Neural progenitor cell (in vitro differentiated cells): ENCODE data around the gene MSANTD1. TPM values are rescaled to one million over a fixed set of nuclear protein-coding genes. Genes with fewer than 3 reads are reported as not detected.
A peak's percentile ranks its signal among the peaks of the same experiment; 100 is the strongest.

ENCODE experiments used
- DNase-seq: peaks from one replicate; pipeline ENCODE4 v3.0.0-alpha.2; 2016; ENCODE audit warnings: low spot score
- H2AFZ ChIP-seq: fragments of 200-600 bp; sonication (generic); replicated peaks from 2 replicates; pipeline ENCODE4 v1.6.1; 2016; ENCODE audit warnings: antibody characterized with exemption
- H3F3A ChIP-seq: fragments of 200-600 bp; sonication (generic); 2 replicates; pipeline ENCODE4 v1.6.1; 2016; ENCODE audit warnings: antibody characterized with exemption, low read depth
- H3K27ac ChIP-seq: fragments of 200-600 bp; sonication (generic); 2 replicates; pipeline ENCODE4 v1.5.1; 2016; ENCODE audit warnings: mild to moderate bottlenecking
- H3K27me3 ChIP-seq: fragments of 200-600 bp; sonication (generic); 2 replicates; pipeline ENCODE4 v1.6.1; 2016; ENCODE audit warnings: mild to moderate bottlenecking, moderate library complexity
- H3K36me3 ChIP-seq: fragments of 200-600 bp; sonication (generic); 2 replicates; pipeline ENCODE4 v1.5.1; 2016
- H3K4me1 ChIP-seq: fragments of 200-600 bp; sonication (generic); 2 replicates; pipeline ENCODE4 v1.6.1; 2016; ENCODE audit warnings: mixed run types
- H3K4me2 ChIP-seq: fragments of 200-600 bp; sonication (generic); 2 replicates; pipeline ENCODE4 v1.6.1; 2016
- H3K4me3 ChIP-seq: fragments of 200-600 bp; sonication (generic); 2 replicates; pipeline ENCODE4 v1.5.1; 2016
- H3K79me2 ChIP-seq: fragments of 200-600 bp; sonication (generic); 2 replicates; pipeline ENCODE4 v1.6.1; 2016; ENCODE audit warnings: low read depth
- H3K9ac ChIP-seq: fragments of 200-600 bp; sonication (generic); 2 replicates; pipeline ENCODE4 v1.6.1; 2016
- H3K9me3 ChIP-seq: fragments of 200-600 bp; sonication (generic); 2 replicates; pipeline ENCODE4 v1.5.1; 2016; ENCODE audit warnings: low read depth
- H4K20me1 ChIP-seq: fragments of 200-600 bp; sonication (generic); 2 replicates; pipeline ENCODE4 v1.6.1; 2016; ENCODE audit warnings: low read depth
- H3K27ac Mint-ChIP-seq: 3 replicates; pipeline ENCODE4 v1.8.0; 2021; ENCODE audit warnings: mixed read lengths
- H3K27me3 Mint-ChIP-seq: 2 replicates; pipeline ENCODE4 v1.8.0; 2022; ENCODE audit warnings: low read depth, mild to moderate bottlenecking, inconsistent platforms, moderate library complexity, mixed read lengths; ENCODE audit not compliant: insufficient read depth
- H3K36me3 Mint-ChIP-seq: 3 replicates; pipeline ENCODE4 v1.8.0; 2021; ENCODE audit warnings: mixed read lengths
- H3K4me1 Mint-ChIP-seq: 3 replicates; pipeline ENCODE4 v1.8.0; 2021; ENCODE audit warnings: mixed read lengths
- H3K4me3 Mint-ChIP-seq: 3 replicates; pipeline ENCODE4 v1.8.0; 2021; ENCODE audit warnings: mild to moderate bottlenecking, moderate library complexity, mixed read lengths
- H3K9me3 Mint-ChIP-seq: 3 replicates; pipeline ENCODE4 v1.8.0; 2020; ENCODE audit warnings: mixed read lengths
- CTCF ChIP-seq: fragments of 200-600 bp; sonication (generic); IDR thresholded peaks from 2 replicates; pipeline ENCODE4 v1.5.1; 2017; ENCODE audit warnings: antibody characterized with exemption, mild to moderate bottlenecking
- EZH2 ChIP-seq: fragments of 200-600 bp; sonication (generic); IDR thresholded peaks from 2 replicates; pipeline ENCODE4 v1.6.1; 2017; ENCODE audit warnings: antibody characterized with exemption, mild to moderate bottlenecking, moderate library complexity
- EZH2phosphoT487 ChIP-seq: fragments of 200-600 bp; sonication (generic); IDR thresholded peaks from 2 replicates; pipeline ENCODE4 v1.6.1; 2017; ENCODE audit warnings: antibody characterized with exemption
- total RNA-seq: library from RNA; depleted of rRNA; stranded (reverse); fragments of >200 nt; gene quantifications from 2 replicates; pipeline ENCODE4 v1.2.3, GENCODE V29; 2015; ENCODE audit warnings: low replicate concordance

Gene MSANTD1
- 0.17 and 0.25 TPM in 2 replicates for total RNA-seq

GRCh38 chr4:3248811-3249661, at the start of gene MSANTD1:
MSANTD1 (plus strand) TSS chr4:3249159; CDS start chr4:3249223, 64 bp downstream.
- H3K4me3 Mint-ChIP-seq = no peak within 1 kb of the TSS
- TF ChIP-seq CTCF = no peak
- TF ChIP-seq EZH2phosphoT487 = no peak
- TF ChIP-seq EZH2 = no peak

GRCh38 chr4:3199653-3200422, 49.1 kb upstream of the MSANTD1 start:
- Mint-ChIP-seq H3K36me3 (peaks cover 9% of the 10 kb centered on the region), H3K27ac (no peak overlapping the region)
- no peak overlapping the region for H2AFZ ChIP-seq

More at GRCh38 chr4:3248811-3249661, at the start of gene MSANTD1:
- H3K27me3 ChIP-seq = no peaks in the 10 kb centered on the region
- no peak within 1 kb of the TSS for H3K4me2 ChIP-seq
- no peak within 1 kb of the TSS for H3K9ac ChIP-seq
- H3K27ac ChIP-seq = no peak within 1 kb of the TSS
- no peaks in the 10 kb centered on the region for H4K20me1 ChIP-seq
- no peaks in the 10 kb centered on the region for H3F3A ChIP-seq
- Mint-ChIP-seq H3K4me1 (peaks cover 5% of the 10 kb centered on the region), H3K9me3 (no peaks in the 10 kb centered on the region), H3K27me3 (no peaks in the 10 kb centered on the region), H3K36me3 (no peaks in the 10 kb centered on the region), H3K27ac (peak within 1 kb of the TSS; percentile 88)
- H3K79me2 ChIP-seq = no peaks in the 10 kb centered on the region
- H3K36me3 ChIP-seq = no peaks in the 10 kb centered on the region
- H2AFZ ChIP-seq = no peak within 1 kb of the TSS
- H3K4me1 ChIP-seq = no peaks in the 10 kb centered on the region
- no peak within 1 kb of the TSS for H3K4me3 ChIP-seq
- DNase-seq = peak; percentile 38
- H3K9me3 ChIP-seq = no peaks in the 10 kb centered on the region

More at GRCh38 chr4:3199653-3200422, 49.1 kb upstream of the MSANTD1 start:
- H3K4me1 ChIP-seq = no peaks in the 10 kb centered on the region
- H3K27me3 ChIP-seq = no peaks in the 10 kb centered on the region
- H3K36me3 ChIP-seq = no peaks in the 10 kb centered on the region
- Mint-ChIP-seq H3K9me3 (no peaks in the 10 kb centered on the region), H3K27me3 (no peaks in the 10 kb centered on the region), H3K4me1 (peaks cover 16% of the 10 kb centered on the region), H3K4me3 (no peak overlapping the region)
- H3F3A ChIP-seq = no peaks in the 10 kb centered on the region
- H3K27ac ChIP-seq = no peak overlapping the region
- no peak overlapping the region for H3K9ac ChIP-seq
- TF ChIP-seq EZH2 (no peak), EZH2phosphoT487 (no peak), CTCF (no peak)
- no peaks in the 10 kb centered on the region for H3K9me3 ChIP-seq
- no peak overlapping the region for H3K4me3 ChIP-seq
- H4K20me1 ChIP-seq = peaks cover 9% of the 10 kb centered on the region
- no peak overlapping the region for H3K4me2 ChIP-seq
- no peak for DNase-seq
- H3K79me2 ChIP-seq = no peaks in the 10 kb centered on the region
